Thyroid gland (tissue), 4 donors: ENCODE measurements around the gene ATXN7. TPM values are rescaled to one million over a fixed set of nuclear protein-coding genes. Genes with fewer than 3 reads are reported as not detected.

Experiments used
- DNase-seq, 2 donors: peaks; one replicate each; pipeline ENCODE4 v3.0.0-alpha.2; 2019
- H3K27ac ChIP-seq, 3 donors: fragments of 200-600 bp; sonication (generic); 1 replicate in 2 of 3; 2 replicates in 1 of 3; pipeline ENCODE4 v1.5.1; 2016 to 2019; ENCODE audit warnings: mild to moderate bottlenecking in 1 of 3, moderate library complexity in 1 of 3
- H3K27me3 ChIP-seq: fragments of 200-600 bp; sonication (generic); one replicate; pipeline ENCODE4 v1.5.1; 2019
- H3K36me3 ChIP-seq, 2 donors: fragments of 200-600 bp; sonication (generic); one replicate each; pipeline ENCODE4 v1.5.1; 2016 to 2019
- H3K4me1 ChIP-seq, 2 donors: fragments of 200-600 bp; sonication (generic); one replicate each; pipeline ENCODE4 v1.5.1; 2017 to 2019
- H3K4me3 ChIP-seq, 3 donors: fragments of 200-600 bp; sonication (generic); replicated peaks in 1 of 3; 1 replicate in 2 of 3; 2 replicates in 1 of 3; pipeline ENCODE4 v1.5.1; 2016; ENCODE audit warnings: mild to moderate bottlenecking in 1 of 3
- H3K9me3 ChIP-seq: fragments of 200-600 bp; sonication (generic); one replicate; pipeline ENCODE4 v1.5.1; 2017
- POLR2A ChIP-seq, 2 donors: fragments of 450-650 bp; IDR thresholded peaks; one replicate each; pipeline ENCODE4 v1.6.1; 2017; ENCODE audit warnings: antibody characterized with exemption in 2 of 2, mild to moderate bottlenecking in 2 of 2, moderate library complexity in 1 of 2
- WGBS, 2 donors: methylation state at CpG; one replicate each; pipeline ENCODE4 v1.1.5; 2017; 5-methylcytosine and 5-hydroxymethylcytosine counted together
- intact Hi-C: fragments of 100-400 bp; cut with DNase I; formaldehyde crosslinking; loops from one replicate; pipeline ENCODE4 v1.15.1; 2023
- total RNA-seq, 4 donors: library from RNA; depleted of rRNA; stranded (reverse); fragments of >200 nt; gene quantifications; one replicate each; pipeline ENCODE4 v1.2.3, GENCODE V29; 2016
- TF ChIP-seq, protein P1 (sequence below), 6 experiments: fragments of 200-600 bp in 3 of 6; fragments of 450-650 bp in 3 of 6; sonication (generic) in 3 of 6; IDR thresholded peaks; one replicate each; pipeline ENCODE4 v1.5.1; 2016 to 2019; ENCODE audit warnings: antibody characterized with exemption in 6 of 6, mild to moderate bottlenecking in 2 of 6, inconsistent platforms in 1 of 6, moderate library complexity in 1 of 6

ATXN7 gene
- total RNA-seq, 4 donors from 2014 or later, result 23.2 to 51.8 (median 33.8) TPM

DNA sequence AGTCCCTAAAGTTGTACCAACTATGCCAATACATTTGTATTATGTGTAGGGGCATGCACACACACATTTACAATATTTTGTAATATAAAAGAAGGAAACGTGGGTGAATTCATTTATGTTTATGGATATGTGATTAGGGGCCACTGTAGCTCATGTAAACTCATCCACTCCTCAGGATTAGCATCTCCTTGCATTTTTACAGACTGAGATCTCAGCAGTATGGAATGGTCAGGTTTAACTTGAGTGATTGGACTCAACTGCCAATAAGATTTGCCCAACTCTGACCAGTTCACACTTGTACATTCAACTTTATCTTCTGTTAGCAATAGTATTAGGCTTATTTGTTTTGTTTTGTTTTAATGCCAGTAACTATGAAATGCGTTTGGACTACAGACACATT, 123.2 kb downstream of the ATXN7 start:
- Histone ChIP-seq H3K9me3 (no peaks in the 10 kb centered on the region), H3K4me1 (no peaks in the 10 kb centered on the region), H3K36me3 (peaks cover 34 to 50% of the 10 kb centered on the region in 2 donors), H3K27me3 (no peaks in the 10 kb centered on the region), H3K27ac (no peak overlapping the region), H3K4me3 (no peak overlapping the region)
- WGBS, 2 donors, result 90 to 92% methylated on average over 2 of the region's 2 CpGs
- no peak for DNase-seq
- TF ChIP-seq, protein P1, sequence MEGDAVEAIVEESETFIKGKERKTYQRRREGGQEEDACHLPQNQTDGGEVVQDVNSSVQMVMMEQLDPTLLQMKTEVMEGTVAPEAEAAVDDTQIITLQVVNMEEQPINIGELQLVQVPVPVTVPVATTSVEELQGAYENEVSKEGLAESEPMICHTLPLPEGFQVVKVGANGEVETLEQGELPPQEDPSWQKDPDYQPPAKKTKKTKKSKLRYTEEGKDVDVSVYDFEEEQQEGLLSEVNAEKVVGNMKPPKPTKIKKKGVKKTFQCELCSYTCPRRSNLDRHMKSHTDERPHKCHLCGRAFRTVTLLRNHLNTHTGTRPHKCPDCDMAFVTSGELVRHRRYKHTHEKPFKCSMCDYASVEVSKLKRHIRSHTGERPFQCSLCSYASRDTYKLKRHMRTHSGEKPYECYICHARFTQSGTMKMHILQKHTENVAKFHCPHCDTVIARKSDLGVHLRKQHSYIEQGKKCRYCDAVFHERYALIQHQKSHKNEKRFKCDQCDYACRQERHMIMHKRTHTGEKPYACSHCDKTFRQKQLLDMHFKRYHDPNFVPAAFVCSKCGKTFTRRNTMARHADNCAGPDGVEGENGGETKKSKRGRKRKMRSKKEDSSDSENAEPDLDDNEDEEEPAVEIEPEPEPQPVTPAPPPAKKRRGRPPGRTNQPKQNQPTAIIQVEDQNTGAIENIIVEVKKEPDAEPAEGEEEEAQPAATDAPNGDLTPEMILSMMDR (IDR thresholded peaks at IDR 0.05), result no peak
- intact Hi-C loops, result no loop called here

DNA sequence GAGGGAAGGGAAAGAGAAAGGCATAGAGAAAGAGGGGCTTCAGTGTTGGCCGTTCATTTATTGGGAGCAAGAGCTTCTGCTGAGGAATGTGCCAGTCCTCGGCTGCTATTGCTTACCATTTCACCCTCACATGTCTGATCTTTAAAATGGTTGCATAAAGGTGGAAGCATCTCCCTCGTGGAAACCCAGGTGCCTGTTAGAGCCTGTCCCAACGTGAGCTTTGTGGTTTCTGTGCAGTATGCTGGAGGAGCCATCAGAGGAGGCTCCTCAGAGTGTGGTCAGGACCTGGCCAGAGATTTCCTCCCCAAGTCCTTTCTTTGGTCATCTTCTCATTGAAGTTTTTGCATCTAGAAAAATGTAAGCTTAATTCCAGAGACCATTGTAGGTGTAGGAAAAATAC, 125.3 kb downstream of the ATXN7 start:
- 88 to 91% methylated on average over 4 of the region's 4 CpGs for WGBS, 2 donors
- no peaks in the 10 kb centered on the region for H3K27me3 ChIP-seq
- H3K9me3 ChIP-seq, result no peaks in the 10 kb centered on the region
- DNase-seq, result no peak
- intact Hi-C loops, result no loop called here
- H3K27ac ChIP-seq, result no peak overlapping the region
- H3K4me3 ChIP-seq, result no peak overlapping the region
- peaks cover 34 to 41% of the 10 kb centered on the region in 2 donors for H3K36me3 ChIP-seq
- TF ChIP-seq, protein P1 (IDR thresholded peaks at IDR 0.05), result no peak
- TF ChIP-seq POLR2A (IDR thresholded peaks at IDR 0.05), result no peak
- no peaks in the 10 kb centered on the region for H3K4me1 ChIP-seq

DNA sequence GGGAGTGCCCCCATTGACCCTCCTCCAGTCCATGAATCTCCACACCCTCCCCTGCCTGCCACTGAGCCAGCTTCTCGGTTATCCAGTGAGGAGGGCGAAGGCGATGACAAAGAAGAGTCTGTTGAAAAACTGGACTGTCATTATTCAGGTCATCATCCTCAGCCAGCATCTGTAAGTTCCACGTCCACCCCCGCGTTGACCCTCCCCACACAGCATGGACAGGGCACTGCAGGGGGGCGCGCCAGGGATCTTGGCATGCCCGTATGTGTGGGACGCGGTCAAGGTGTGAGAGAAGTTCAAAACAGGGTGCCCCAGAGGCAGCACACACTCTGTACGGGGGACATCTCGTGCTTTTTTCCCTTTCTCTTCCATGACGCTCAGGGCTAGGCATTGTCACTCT, 126.5 kb downstream of the ATXN7 start:
- H3K27ac ChIP-seq, result no peak overlapping the region
- no peaks in the 10 kb centered on the region for H3K9me3 ChIP-seq
- H3K4me3 ChIP-seq, result no peak overlapping the region
- peaks cover 34 to 35% of the 10 kb centered on the region in 2 donors for H3K36me3 ChIP-seq
- WGBS, 2 donors, result 94 to 98% methylated on average over 14 of the region's 14 CpGs
- intact Hi-C loops, result loop anchor here (5.0 kb wide), 1 partner anchor 43 kb away; no protein-coding TSS in a partner anchor
- DNase-seq, result no peak
- H3K4me1 ChIP-seq, result no peaks in the 10 kb centered on the region
- H3K27me3 ChIP-seq, result no peaks in the 10 kb centered on the region
- TF ChIP-seq, protein P1 (IDR thresholded peaks at IDR 0.05), result no peak
- TF ChIP-seq POLR2A (IDR thresholded peaks at IDR 0.05), result no peak

DNA sequence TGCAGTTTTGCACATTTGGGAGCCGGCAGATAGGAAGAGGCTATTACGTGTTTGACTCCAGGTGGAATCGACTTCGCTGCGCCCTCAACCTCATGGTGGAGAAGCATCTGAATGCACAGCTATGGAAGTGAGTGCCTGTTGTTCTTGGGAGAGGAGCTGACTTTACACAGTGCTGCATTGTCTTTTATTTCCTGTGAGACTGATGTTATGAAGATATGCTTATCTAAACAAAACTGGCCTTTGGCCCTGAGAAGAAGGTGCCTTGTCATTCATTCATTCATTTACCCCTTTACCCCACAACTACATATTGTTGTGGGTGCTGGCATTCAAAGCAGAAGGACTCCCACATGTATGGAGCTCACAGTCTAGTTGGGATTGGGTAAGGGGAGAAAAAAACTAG, 127.1 kb downstream of the ATXN7 start:
- DNase-seq, result no peak
- intact Hi-C loops, result loop anchor here (5.0 kb wide), 1 partner anchor 43 kb away; no protein-coding TSS in a partner anchor
- TF ChIP-seq, protein P1 (IDR thresholded peaks at IDR 0.05), result no peak
- no peak for TF ChIP-seq POLR2A (IDR thresholded peaks at IDR 0.05)
- no peak overlapping the region for H3K4me3 ChIP-seq
- no peaks in the 10 kb centered on the region for H3K9me3 ChIP-seq
- no peak overlapping the region for H3K27ac ChIP-seq
- WGBS, 2 donors, result 92% methylated on average over 5 of the region's 5 CpGs
- H3K27me3 ChIP-seq, result no peaks in the 10 kb centered on the region
- H3K36me3 ChIP-seq, result peaks cover 37 to 39% of the 10 kb centered on the region in 2 donors
- H3K4me1 ChIP-seq, result no peaks in the 10 kb centered on the region

- intact Hi-C loops, result loop anchor here (5.0 kb wide), 1 partner anchor 44 kb away; no protein-coding TSS in a partner anchor
- DNase-seq, result no peak
- H3K27me3 ChIP-seq, result no peaks in the 10 kb centered on the region
- H3K27ac ChIP-seq, result no peak overlapping the region
- no peak overlapping the region for H3K4me3 ChIP-seq
- TF ChIP-seq, protein P1 (IDR thresholded peaks at IDR 0.05), result no peak
- no peak for TF ChIP-seq POLR2A (IDR thresholded peaks at IDR 0.05)
- H3K4me1 ChIP-seq, result no peaks in the 10 kb centered on the region
- WGBS, 2 donors, result 93 to 94% methylated on average over 3 of the region's 3 CpGs
- peaks cover 45 to 46% of the 10 kb centered on the region in 2 donors for H3K36me3 ChIP-seq
- no peaks in the 10 kb centered on the region for H3K9me3 ChIP-seq
These were observed 128.0 kb downstream of the ATXN7 start for GRCh38 chr3:63991666-63992065.
